HT-29 (cell line): ENCODE results near the gene HIRIP3. TPM values are rescaled to one million over a fixed set of nuclear protein-coding genes. Genes with fewer than 3 reads are reported as not detected.

Experiments used
- DNase-seq: peaks from one replicate; pipeline ENCODE4 v3.0.0-alpha.2; 2015; ENCODE audit warnings: low spot score
- total RNA-seq: library from RNA; depleted of rRNA; stranded (reverse); fragments of >200 nt; shearing (Covaris generic); gene quantifications from 2 replicates; pipeline ENCODE4 v1.2.3, GENCODE V29; 2014

The HIRIP3 gene
- total RNA-seq, 1 experiment from 2014 or later = 21.1 TPM

DNA sequence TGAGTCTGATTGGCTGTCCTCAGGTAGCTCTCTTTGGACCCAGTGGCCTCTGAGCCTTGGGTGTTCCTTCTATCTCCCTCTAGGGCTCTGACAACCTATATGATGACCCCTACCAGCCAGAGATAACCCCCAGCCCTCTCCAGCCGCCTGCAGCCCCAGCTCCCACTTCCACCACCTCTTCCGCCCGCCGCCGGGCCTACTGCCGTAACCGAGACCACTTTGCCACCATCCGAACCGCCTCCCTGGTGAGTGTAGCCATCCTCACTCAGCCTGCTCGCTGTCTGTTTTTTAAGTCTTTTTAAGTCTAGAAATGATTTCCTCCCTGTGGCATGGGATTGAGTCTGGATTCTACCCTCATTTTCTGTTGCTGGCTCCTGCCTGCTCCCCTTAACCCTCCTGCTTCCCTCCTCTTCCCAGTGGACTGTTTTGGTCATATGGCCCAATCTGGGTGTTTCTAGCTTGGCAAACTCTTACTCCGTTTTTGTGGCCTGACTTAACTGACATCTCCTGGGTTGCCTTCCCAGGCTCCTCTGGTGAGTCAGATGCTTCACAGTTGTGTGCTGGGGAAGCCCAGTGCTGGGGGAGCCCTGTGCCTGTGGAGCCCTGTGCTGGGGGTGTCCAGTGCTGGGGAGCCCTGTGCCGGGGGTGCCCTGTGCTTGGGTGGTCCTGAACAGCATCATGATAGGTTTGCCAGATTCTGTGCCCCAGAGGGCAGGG, 11.8 kb downstream of the HIRIP3 start:
- no peak for DNase-seq

DNA sequence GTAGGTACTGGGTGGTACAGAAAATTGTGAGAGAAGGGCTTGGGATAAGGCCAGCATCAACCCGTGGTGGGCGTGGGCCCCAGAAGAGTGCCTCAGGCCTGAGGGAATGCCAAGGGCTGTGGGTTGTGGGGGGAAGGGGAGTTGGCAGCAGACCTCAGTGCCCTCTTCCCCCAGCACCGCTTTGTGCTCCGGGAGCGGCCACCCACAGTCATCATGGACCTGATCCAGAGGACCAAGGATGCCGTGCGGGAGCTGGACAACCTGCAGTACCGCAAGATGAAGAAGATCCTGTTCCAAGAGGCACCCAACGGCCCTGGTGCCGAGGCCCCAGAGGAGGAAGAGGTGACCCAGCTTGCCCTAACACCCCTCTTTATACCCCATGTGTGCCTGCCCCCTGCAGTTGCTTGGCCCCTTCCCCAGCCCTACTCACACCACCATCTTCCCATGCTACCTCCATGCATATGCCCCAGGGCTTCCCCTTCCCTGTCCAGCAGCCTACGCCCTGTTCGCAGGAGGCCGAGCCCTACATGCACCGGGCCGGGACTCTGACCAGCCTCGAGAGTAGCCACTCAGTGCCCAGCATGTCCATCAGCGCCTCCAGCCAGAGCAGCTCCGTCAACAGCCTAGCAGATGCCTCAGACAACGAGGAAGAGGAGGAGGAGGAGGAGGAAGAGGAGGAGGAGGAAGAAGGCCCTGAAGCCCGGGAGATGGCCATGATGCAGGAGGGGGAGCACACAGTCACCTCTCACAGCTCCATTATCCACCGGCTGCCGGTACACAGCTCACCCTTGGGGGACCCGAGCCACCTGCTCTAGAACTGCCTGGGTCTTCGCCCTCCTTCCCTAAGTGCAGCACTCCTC, 12.6 kb downstream of the HIRIP3 start:
- DNase-seq = no peak

DNA sequence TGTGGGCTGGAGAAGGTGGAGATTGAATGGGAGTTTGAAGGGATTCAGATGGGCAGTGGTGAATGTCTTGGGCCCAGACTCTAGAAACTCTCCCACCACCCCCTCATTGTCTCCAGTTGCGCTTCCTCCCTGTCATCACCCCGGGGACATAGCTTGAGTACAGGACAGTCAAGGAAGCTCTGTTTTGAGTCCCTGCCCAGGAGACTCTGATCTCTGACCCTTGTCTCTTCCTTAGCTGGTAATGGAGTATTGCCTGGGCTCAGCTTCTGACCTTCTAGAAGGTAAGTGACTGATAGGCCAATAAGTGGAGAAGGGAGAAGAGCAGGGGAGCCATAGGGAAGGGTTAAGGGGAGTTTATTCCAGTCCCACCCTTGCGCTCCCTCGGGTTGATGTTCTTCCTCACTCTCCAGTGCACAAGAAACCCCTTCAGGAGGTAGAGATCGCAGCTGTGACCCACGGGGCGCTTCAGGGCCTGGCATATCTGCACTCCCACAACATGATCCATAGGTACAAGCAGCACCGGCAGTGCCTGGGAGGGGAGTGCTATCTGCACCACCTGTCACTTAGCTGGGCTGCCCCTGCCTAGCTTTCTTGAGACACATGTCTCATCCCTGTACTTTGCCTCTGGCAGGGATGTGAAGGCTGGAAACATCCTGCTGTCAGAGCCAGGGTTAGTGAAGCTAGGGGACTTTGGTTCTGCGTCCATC, 16.7 kb downstream of the HIRIP3 start:
- DNase-seq = no peak

DNA sequence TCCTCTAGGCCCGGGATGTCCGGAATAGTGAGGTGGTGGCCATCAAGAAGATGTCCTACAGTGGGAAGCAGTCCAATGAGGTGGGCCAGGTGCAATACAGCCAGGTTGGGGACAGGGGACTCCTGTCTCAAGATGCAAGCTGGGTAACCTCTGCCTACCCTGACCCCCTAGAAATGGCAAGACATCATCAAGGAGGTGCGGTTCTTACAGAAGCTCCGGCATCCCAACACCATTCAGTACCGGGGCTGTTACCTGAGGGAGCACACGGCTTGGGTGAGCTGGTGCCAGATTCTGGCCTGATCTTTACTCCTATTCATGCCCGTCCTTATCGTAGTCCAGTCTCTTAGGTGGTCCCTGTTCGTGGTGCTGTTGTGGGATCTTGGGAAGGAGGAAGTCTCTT, 17.3 kb downstream of the HIRIP3 start:
- DNase-seq = no peak

DNA sequence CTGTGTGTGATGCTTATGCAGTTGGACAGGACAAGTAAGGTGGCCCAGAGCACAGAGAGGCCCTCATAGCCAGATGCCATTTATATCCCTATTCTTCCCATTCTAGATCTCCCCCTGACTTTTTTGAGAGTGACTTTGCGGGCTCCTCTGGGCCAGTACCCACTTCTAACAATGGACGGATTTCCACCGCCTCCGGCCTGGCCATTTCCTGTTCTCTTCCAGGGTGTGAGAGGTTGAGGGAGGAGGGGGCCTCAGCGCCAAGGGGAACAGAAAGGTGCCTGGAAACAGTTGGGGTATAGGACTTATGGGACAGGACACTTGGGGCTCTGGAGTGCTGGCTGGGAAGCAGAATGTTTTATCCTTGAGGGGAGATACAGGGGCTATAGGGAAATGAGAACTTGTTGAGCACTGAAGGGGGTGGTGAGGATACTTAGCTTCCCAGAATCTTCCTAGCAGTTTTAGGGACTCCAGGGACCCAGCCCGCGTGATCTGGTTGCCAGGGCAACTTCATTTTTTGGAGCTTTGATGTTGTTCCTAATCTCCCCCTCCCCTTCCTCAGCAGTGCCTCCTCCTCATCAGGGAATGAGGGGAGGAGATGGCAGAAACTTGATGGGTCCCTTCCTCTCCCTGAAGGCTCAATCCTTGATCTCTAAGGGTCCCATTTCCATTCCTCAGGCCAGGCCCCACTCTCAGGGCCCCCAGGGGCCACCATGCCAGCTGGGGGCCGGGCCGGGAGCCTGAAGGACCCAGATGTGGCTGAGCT, 18.2 kb downstream of the HIRIP3 start:
- DNase-seq = no peak

DNA sequence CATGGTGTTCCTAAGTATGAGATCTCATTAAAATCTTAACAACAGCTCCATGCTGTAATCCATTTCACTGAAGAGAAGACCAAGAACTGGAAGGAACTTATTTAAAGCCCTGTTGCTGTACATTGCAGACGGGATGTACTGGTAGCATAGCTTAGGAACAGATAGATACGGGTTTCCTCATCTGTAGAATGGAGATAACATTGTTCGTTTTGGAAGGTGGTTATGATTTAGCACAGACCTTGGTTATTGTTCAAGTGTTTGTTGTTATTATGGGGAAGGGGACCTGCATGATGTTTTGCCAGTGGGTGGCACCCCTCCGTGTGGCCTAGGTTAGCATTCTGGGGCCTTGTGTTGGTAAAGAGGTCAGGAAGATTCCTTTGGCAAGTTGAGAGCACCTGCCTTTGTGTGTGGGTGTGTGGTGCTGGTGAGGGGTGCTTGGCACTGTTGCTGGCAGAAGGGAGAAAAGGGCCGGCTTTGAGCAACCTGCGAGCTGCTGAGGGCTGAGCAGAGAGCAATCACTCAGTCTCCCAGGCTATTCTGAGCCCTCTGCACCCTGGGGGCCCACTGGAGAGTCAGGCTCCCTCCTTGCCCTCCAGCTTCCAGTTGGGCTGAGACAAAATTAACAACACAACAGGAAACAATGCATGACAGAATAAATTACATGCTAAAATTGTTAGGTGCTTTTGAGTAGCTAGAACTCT, 19.5 kb downstream of the HIRIP3 start:
- DNase-seq = no peak

DNA sequence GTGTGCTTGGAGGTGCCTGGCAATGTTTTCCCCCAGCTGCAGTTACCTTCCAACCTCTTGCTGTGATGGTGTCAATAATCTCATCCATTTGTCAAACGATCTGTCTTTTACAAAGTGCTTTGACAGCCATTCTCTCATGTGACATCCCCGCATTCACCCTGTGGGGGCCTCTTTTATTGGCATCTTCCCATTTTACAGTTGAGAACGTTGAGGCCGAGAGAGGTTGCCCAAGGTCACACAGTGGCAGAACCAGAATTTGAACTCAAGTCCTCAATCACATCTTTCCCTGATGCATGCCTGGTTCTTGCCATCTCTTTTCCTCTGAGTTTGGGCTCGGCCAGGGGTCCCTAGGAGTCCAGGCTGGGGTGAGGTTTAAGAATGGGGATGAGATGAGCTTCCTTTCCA, 20.3 kb downstream of the HIRIP3 start:
- no peak for DNase-seq

DNA sequence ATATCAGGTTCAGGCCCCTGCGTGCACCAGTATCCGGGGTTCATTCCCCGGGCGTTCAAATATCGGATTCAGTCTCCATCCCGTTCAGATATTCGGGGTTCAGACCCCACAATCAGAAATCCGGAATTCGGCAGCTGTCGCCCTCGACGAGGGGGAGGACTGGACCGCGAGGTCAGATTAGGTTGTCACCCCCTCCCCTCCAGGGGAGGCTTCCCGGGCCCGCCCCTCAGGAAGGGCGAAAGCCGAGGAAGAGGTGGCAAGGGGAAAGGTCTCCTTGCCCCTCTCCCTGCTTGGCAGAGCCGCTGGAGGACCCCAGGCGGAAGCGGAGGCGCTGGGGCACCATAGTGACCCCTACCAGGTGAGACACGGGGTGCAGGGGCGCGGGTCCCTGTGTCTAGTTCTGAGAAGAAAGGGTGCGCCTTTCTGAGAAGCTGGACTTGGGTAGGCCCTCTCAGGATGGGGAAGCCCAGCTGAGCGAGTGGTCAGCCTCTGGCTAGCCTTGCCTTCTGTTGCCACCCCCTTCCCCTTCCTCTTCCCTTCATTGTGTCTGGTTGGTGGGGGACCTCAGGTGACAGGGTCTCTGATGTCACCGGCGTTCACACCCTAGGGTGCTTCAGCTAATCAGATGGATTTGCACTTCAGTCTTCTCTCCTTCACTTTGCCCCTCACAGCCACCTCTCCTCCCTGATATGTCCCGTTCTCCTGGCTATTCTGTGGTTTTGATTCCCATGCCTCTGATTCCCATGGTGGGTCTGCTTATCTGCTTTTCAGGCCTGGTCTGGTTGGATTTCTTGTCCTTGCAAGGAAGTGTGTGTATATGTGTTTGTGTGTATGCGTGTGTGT, 20.9 kb downstream of the HIRIP3 start:
- no peak for DNase-seq

DNA sequence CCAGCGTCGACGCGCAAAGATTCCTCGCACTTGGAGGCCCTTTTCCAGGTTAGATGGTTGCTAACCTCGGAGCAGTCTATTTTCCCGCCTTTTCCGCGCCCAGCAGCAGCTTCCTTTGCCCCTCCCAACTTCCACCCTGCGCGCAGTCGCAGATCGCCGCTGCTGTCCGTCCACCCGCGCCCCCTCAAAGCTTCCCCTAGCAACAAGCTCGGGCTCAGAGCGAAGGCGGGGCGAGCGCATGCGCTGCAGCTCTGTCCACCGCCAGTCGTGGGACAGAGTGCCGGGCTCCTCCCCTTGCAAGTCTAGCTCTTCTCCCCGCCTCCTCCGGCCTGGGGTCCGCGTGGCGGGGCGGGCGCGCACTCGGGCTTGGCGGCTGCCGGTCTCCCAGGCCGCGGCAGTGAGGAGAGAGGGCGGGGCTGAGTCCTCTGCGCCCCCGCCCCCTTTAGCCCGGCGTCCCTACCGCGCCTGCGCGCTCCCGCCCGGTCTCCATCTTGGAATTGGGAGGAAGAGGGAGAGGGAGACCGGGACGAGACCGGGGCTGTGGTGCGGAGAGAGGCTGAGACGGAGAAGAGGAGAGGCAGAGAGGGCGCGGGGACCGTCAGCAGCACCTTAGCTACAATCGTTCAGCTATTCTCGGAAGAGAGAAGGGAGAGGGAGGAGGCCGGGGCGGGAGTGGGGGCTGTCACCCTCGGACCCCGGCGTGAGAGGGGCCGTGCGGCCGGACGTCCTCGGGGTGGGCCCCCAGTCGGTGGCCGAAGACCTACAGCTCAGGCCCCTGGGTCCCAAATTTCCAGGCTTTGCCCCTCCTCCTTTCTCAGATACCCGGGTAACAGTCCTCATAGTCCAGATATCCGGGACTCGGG, 21.8 kb downstream of the HIRIP3 start, which contains the start of gene TAOK2:
Gene TAOK2, plus strand, starts transcription at position 485 of the 863 bp plus-strand sequence. CDS start 3,905 bp downstream, outside the sequence.
- DNase-seq = peak; percentile 97

DNA sequence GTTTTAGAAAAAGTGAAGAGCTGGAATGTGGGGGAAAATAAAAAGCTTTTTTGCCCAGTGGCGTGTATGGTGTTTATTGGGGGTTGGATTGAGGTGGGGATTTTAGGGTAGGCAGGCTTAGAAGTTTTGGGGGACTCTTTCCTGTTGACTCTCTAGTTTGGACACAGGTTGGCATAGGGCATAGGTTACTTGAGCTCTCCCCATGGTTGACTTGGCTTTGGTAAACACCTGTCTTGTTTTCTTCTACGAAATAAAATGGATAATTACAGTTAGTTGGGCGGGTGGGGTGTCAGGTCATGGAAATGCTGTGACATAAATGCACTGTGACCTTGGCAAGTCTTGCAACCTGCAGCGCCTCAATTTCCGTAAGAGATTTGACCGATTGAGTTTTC, 22.4 kb downstream of the HIRIP3 start:
- DNase-seq = no peak

DNA sequence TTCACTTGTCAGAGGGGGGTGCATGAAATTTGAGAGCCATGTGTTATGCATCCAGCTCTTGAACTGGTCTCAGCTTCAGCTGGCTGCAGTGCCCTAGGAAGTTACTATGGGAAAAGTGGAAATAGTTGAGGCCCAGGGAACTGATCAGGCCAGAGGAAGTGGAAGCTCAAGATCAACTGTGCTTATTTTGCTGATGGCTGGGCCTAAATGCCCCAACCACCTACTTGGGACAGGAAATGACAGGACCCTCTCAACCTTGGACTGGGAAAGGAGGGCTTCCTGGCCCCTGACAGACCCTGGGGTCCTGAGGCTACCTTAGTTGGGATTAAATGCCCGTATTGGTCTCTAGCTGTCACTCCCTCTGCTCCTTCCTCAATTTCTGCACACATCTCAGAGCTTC, 22.9 kb downstream of the HIRIP3 start:
- no peak for DNase-seq

DNA sequence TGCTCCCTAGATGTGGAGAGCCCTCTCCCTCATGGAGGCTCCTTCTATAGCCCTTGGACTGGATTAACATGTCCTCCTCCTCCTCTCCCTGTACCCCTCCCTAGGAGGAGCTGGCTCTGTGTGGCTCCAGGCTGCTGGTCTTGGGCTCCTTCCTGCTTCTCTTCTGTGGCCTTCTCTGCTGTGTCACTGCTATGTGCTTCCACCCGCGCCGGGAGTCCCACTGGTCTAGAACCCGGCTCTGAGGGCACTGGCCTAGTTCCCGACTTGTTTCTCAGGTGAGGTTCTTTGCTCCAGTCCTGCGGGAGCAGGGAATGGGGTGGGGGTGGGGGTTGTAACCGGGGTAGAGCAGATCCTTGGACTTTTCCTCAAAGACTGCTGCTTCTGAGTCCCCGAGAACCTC, 24.1 kb downstream of the HIRIP3 start:
- no peak for DNase-seq

DNA sequence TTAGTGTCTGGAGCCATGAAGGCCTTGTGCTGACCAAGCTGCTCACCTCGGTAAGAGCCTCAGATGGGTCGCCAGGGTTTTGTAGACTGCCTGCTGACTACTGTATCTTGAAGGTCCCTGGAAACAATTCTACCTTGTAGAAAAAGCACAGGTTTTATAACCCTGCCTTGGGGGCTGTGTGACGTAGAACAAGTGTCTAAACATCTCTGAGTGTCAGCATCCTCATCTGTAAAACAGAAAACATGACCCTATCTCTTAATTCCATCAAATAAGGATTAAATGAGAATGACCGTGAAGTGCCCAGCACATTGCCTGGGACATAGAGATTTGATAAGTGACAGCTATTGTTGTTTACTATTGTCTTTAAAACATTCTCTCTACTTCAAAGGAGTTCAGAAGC, 27.2 kb downstream of the HIRIP3 start:
- no peak for DNase-seq

DNA sequence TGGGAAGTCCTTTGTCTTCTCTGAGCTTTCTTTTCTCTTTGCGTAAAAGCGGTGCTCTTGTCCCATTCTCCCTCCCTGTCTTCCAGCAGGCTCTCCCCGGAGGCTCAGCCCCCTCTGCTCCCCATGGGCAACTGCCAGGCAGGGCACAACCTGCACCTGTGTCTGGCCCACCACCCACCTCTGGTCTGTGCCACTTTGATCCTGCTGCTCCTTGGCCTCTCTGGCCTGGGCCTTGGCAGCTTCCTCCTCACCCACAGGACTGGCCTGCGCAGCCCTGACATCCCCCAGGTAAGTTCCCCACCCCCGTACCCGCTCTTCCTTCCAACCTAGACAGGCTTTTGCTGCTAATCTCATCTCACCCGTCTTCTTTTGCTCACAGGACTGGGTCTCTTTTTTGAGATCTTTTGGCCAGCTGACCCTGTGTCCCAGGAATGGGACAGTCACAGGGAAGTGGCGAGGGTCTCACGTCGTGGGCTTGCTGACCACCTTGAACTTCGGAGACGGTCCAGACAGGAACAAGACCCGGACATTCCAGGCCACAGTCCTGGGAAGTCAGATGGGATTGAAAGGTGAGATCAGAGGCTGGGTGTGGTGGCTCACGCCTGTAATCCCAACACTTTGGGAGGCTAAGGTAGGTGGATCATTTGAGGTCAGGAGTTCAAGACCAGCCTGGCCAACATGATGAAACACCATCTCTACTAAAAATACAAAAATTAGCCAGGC, 32.2 kb downstream of the HIRIP3 start:
- no peak for DNase-seq

DNA sequence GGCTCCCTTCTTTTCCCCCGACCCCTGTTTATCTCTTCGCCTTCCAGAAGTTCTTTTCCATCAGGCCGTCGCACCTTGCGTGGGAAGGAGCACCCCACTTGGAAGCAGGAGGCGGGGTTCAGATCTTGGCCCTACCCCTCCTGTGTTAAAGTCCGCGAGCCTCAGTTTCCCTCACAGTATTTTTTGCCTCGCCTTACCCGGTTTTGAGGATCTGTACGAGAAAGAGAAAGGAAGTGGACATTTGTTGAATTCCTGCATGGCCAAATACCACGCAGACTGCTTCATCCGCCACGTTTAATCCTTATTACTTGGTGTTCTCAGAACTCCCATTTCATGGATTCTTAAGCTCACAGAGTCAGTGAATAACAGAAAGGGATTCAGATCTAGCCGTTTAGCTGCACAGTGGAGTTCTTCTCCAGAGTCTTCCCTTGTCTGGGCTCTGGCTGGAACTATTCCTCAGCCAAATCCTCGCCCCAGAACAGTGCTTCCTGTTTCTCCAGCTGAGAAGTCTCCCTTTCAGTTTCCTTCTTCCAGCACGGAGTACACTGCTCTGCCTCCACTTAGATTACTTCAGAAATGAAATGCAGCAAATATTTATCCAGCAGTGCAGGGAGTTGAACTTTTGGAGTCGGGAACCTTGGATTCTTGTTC, 32.9 kb downstream of the HIRIP3 start:
- DNase-seq = peak; percentile 41

DNA sequence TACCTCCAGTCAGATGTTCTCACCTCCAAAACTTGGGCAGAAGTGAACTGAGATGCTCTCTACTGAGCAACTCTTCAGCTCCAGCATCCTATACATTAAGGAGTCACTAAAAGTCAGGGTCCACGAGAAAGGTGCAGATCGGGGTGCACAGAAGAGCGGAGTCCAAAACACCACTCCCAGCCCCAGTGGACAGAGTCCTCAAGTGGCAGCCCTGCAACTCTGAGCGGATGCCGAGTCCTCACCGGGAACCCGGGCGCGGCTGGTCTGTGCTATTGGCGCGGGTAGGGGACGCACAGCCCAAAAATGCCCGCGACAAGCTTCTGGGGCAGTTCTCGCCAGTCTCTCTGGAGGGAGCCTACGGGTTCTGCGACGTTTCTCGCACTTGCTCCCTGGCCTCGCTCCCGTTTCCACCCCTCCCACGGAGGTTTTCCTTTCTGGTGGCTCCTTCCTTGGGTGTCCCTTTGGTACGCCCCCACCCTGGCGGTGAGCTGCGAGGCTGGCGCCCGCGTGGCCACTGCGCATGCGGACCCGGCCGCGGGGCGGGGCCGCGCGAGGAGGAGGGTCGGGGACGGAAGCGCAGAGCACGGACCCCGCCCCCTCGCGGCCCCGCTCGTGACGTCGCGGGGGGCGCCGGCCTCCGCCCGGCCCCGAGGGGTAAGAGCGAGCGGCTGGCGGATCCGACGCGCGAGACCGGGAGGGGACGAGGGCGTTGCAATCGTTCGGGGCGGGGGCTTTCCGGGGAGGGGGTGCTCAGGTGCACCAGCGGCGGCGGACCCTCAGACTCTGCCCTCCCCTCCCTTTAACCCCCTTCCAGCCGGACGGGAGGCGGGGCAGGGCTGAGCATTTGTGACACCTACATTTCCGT, 33.7 kb downstream of the HIRIP3 start, which contains the start of gene TMEM219:
Gene TMEM219, plus strand, starts transcription at position 601 of the 865 bp plus-strand sequence. CDS start 1,065 bp downstream, outside the sequence.
- peak; percentile 91 for DNase-seq

DNA sequence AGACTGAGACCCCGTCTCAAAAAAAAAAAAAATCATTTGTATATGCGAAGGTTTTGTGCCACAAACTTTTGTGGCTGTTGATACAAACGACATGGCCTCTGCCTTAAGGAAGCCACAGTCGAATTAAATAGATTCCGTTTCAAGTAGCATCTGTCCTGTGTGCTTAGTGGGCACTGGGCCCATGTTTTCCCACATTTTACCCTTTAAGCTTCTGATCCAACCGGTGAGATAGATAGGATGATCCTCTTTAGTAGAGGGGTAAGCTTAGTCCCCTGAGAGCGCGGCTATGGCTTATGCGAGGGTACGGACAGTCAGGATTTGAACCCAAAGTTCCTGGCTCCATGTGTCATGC, 34.3 kb downstream of the HIRIP3 start:
- DNase-seq = no peak
